ENCODE results near the gene EPOP.

Gene EPOP

GRCh38 chr17:38707678-38708351 is 33.1 kb upstream of the EPOP start:
- H3K4me3 ChIP-seq (ENCODE audit: low read length): no peak overlapping the region
- no peak for DNase-seq (ENCODE audit: low read depth, low spot score)

DNA sequence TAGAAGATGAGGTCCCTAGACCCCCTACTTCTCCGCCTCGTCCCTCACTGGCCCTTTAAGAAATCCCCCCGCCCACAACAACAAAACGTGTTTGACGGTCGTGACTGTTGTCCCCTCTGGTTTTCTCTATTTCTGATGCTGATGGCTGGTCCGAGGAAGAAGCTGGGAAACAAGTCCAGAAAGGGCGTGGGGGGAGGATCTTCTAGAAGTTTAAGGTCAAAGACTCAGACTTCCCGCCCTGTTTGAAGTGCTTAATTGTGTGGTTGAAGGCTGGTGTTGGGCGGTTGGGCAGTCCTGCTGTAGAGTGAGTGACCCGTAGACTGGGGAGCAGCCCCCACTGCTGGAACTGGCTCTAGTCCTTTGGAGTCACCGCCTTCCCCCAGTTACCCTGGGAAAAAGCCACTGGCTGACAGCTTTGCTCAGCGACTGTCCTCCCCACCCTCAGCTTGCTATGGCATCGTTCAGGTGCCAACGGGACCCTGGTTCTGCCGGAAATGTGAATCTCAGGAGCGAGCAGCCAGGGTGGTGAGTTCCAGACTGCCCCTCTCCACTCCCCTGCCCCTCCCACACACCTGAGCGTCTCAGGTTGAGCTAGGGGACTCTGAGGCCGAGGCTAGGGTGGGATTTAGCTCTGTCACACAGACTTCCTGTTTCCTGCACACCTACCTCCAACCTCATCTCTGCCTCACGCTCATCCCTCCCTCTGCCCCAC is 31.9 kb upstream of the EPOP start:
- H3K4me3 ChIP-seq (ENCODE audit: low read length): peak overlapping the region; percentile 79
- no peak for DNase-seq (ENCODE audit: low read depth, low spot score)

DNA sequence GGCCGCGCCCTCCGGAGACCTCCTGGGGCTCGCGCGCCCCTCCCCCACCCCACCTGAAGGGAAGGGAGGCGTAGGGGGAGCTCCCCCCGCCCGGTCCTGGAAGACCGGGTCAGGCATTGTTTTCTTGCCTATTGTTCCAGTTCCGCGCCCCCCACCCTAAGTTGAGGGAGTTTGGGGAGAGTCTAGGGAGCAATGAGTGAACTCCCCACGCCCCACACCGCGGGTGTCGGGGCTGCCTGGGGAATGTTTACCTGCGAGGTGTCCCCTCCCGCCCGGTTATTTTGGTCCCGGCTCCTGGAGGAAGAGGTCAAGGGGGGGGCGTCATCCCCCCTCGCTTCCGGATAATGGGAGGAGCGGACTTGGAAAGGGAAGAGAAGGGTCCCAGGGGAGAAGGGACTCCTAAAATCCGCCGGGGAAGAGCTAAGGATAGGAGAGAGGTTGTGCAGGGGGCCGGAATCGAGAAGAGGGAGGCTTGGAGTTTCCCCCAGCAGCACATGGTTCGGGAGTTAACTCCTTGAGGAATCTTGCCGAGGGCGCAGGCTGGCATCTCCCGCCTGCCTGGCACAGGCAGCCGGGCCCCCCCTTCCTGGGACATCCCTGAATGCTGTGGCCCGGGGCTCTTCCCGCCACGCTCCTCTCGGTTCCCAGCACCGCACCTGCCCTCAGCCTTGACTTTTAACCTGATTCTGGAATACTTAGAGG is 31.2 kb upstream of the EPOP start:
- peak overlapping the region; percentile 79 for H3K4me3 ChIP-seq (ENCODE audit: low read length)
- DNase-seq (ENCODE audit: low read depth, low spot score): no peak

- H3K4me3 ChIP-seq (ENCODE audit: low read length): peak overlapping the region; percentile 79
- DNase-seq (ENCODE audit: low read depth, low spot score): no peak
These were observed 30.7 kb upstream of the EPOP start for GRCh38 chr17:38705523-38705802.

GRCh38 chr17:38704606-38705522 is 30.1 kb upstream of the EPOP start, which contains the start of gene MLLT6:
Gene MLLT6, plus strand, starts transcription at chr17:38705273. Its CDS starts 360 bp downstream, at chr17:38705633.
- DNase-seq (ENCODE audit: low read depth, low spot score): peak; percentile 70
- H3K4me3 ChIP-seq (ENCODE audit: low read length): peak within 1 kb of the TSS; percentile 95

DNA sequence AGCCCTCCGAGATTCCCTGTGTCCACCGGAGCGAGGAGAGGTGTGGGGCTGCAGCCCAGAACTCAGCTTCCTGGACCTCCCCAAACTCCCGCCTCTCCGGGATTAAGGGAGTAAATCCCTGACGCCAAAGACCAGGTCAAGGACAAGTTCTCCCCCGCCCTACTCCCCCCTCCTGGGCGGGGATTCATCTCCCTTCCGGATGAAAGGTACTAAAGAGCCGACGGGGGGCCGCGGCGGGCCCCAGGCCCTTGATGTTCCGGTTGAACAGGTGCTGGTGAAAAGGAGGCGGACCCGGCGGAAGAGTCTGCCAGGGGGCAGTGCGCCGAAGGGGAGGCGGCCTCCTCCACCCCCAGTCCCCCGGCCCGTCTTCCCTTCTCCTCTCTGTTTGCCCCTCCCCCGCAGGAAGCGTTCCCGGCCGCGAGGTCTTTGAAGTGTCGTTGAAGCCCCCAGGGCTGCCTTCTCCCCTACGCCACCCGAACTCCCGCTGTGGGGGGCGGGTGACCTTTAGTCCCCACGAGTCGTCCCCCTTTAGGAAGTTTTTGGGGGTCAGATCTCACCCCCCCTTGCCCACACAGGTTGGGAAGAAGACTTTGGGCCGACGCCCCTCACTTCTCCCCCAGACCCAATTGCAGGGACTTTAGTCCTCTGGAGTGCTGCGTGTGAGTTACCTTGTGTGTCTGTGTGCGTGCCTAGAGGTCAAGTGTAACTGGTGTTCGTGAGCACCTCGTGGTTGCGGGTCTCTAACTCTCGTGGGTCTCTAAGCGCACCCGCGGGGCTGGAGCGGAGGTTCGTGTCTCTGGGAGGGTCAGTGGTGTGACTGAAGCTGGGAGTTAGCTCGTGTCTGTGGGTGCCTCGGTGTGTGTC is 29.2 kb upstream of the EPOP start:
- H3K4me3 ChIP-seq (ENCODE audit: low read length): peak overlapping the region; percentile 95
- peak; percentile 93 for DNase-seq (ENCODE audit: low read depth, low spot score)

DNA sequence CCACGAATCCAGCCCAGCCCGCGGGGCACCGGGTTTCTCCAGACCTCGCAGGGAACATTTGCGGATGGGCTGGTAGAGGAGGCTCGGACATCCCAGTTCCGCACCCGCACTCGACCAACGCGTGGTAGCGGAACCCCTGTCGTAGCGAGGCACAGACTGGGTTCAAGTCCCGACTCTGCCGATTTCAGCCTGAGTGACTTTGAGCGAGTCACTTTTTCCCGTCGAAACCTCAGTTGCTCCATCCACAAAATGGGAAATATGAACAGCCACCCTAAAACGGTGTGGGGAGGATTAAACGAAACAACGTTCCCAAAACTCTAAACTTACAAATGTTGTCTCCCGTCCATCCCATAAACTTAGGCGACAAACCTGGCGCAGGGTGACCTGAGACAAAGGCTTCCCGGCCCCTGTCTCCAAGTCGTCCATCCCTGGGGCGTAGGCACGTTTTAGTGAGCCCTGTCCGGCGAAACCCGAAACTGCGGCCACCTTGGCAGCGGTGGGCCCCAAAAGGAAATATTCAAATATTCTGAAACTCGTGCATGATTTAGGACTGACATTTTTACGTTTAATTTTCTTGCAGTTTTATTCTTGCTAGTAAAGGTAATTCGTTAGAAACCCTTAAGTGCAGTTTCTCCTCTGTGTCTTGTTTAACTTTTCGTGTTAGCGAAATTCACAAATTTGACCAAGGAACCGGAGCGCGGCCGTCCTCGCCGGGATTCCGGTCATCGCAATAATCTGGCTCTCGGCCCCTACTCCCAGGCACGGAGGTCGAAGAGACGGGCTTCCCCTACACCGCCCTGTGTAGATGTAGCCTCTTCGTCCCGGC is 28.4 kb upstream of the EPOP start:
- peak overlapping the region; percentile 95 for H3K4me3 ChIP-seq (ENCODE audit: low read length)
- DNase-seq (ENCODE audit: low read depth, low spot score): no peak

DNA sequence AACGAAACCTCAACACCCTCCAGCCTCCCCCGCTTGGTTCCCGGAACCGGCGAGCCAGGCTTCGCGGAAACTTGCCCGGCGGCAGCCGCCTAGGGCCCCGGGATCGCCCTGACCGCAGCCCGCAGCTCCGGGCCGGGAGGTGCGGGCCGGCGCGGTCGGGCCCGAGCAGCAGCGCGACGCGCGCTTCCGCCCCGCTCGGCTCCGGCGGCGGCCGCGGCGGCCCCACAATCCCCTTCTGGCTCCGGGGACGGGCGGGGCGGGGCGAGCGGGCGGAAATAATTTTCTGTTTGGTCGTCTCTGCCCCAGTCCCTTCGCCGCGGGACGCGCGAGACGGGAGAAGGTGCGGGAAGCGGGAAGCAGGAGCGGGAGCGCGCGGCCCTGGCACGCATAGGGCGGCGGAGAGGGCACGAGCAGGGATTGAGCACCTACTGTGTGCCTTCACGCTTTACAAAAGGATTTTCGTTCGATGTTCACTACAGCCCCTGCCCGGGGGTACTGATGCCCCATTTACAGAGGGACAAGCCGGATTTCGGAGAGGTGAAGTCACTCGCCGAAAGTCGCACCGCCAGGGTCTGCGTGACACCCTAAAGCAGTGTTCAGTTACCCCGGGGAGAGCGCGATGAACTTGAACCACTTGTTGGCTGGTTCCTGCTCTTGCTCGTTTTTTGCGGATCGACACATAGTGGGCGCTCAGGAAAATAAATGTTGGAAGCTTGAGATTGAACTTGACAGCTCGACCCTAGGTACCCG is 27.6 kb upstream of the EPOP start:
- peak overlapping the region; percentile 95 for H3K4me3 ChIP-seq (ENCODE audit: low read length)
- DNase-seq (ENCODE audit: low read depth, low spot score): peak; percentile 70

DNA sequence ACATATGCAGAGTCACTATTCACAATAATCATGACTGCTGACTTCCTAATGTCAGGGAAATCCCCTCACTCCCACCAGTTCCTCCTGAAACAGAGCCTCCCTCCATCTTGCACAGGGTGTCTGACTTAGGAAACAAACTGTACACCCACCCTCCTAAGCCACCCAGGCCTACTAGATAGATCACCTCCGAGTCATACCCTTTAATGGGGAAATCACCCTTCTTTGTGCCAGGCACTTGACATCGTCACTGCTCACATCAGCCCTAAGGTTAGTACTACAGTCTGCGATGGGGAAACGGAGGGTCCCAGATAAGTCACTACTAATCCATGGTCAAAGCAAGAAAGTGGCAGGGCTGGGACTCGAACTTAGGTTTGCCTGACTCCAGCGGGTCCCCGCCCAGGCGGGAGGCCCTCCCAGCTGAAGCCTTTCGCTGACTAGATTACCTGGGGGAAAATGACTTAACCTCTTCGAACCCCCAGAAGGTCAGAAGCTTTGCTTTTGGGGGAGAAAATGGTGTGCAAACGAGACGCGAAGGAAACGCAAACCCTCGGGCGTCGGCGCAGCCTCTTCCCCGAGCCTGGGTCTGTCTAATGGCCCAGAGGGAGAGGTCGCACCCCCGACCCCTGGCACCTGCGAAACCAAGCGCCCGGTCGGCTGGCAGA is 26.9 kb upstream of the EPOP start:
- no peak for DNase-seq (ENCODE audit: low read depth, low spot score)
- peak overlapping the region; percentile 95 for H3K4me3 ChIP-seq (ENCODE audit: low read length)

- H3K4me3 ChIP-seq (ENCODE audit: low read length): no peak overlapping the region
- no peak for DNase-seq (ENCODE audit: low read depth, low spot score)
These were observed 24.0 kb upstream of the EPOP start for GRCh38 chr17:38698760-38699159.

GRCh38 chr17:38697061-38697820 is 22.5 kb upstream of the EPOP start:
- H3K4me3 ChIP-seq (ENCODE audit: low read length): no peak overlapping the region
- DNase-seq (ENCODE audit: low read depth, low spot score): no peak

- DNase-seq (ENCODE audit: low read depth, low spot score): no peak
- H3K4me3 ChIP-seq (ENCODE audit: low read length): no peak overlapping the region
These were observed 19.1 kb upstream of the EPOP start for GRCh38 chr17:38693700-38694329.

DNA sequence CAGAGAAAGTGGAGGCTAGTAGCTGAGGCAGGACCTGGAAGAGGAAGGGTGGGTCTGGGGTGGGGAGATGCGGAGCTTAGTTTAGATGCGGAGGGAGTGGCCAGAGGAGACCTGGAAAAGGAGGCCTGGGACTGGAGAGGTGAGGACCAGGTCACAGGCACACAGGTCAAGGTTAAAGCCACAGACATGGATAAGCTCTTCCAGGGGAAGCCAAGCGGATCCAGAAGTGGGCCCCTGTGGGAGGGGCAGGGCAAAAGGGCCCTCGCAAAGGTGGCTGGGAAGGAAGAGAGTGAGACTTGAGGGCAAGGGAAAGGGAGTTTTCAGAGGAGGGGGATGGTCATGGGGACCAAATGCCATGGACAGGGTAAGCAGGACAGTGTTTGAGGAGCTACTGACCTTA is 16.4 kb upstream of the EPOP start:
- H3K4me3 ChIP-seq (ENCODE audit: low read length): no peak overlapping the region
- no peak for DNase-seq (ENCODE audit: low read depth, low spot score)

DNA sequence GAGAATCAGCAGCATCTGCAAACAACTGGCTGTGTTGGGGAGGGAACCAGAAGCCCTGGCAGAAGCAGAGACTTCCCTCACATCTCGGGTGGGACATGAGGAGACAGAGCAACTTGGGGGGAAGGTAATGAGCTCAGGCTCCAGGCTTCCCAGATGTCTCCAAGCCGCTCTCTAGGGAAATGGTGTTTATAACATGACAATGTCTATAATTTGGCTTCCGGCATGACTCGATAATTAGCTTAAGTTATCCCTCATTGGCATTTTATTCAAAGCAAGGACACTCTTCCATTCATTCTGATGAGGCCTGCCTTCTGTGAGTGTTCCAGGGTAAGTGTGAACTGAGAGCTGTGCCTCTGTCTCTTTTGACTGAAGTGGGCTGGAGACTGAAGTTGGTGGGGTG is 15.6 kb upstream of the EPOP start:
- DNase-seq (ENCODE audit: low read depth, low spot score): no peak
- no peak overlapping the region for H3K4me3 ChIP-seq (ENCODE audit: low read length)

GRCh38 chr17:38687286-38687685 is 12.5 kb upstream of the EPOP start:
- no peak overlapping the region for H3K4me3 ChIP-seq (ENCODE audit: low read length)
- no peak for DNase-seq (ENCODE audit: low read depth, low spot score)
